ENCODE data around the gene FAM120B.
"Not testable (repeated sequence)": the region's sequence is repeated elsewhere in the genome, so short reads cannot be mapped to it uniquely, and the experiment has no call there.

DNA sequence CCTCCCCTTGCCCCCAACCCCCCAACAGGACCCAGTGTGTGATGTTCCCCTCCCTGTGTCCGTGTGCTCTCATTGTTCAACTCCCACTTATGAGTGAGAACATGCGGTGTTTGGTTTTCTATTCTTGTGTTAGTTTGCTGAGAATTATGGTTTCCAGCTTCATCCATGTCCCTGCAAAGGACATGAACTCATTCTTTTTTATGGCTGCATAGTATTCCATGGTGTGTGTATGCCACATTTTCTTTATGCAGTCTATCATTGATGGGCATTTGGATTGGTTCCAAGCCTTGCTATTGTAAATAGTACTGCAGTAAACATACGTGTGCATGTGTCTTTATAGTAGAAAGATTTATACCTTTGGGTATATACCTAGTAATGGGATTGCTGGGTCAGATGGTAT, 28.6 kb downstream of the FAM120B start:
- TF ChIP-seq, protein P1, sequence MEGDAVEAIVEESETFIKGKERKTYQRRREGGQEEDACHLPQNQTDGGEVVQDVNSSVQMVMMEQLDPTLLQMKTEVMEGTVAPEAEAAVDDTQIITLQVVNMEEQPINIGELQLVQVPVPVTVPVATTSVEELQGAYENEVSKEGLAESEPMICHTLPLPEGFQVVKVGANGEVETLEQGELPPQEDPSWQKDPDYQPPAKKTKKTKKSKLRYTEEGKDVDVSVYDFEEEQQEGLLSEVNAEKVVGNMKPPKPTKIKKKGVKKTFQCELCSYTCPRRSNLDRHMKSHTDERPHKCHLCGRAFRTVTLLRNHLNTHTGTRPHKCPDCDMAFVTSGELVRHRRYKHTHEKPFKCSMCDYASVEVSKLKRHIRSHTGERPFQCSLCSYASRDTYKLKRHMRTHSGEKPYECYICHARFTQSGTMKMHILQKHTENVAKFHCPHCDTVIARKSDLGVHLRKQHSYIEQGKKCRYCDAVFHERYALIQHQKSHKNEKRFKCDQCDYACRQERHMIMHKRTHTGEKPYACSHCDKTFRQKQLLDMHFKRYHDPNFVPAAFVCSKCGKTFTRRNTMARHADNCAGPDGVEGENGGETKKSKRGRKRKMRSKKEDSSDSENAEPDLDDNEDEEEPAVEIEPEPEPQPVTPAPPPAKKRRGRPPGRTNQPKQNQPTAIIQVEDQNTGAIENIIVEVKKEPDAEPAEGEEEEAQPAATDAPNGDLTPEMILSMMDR (conservative IDR thresholded peaks at IDR 0.05; ENCODE audit: low read depth, low read length): not testable (repeated sequence)
- TF ChIP-seq CHD1, BHLHE40, MAFK (IDR thresholded peaks at IDR 0.05; ENCODE audit: low read depth, low read length): not testable (repeated sequence)
